A204.1 (cell line): ENCODE measurements around the gene IGHMBP2.
"Not testable (repeated sequence)": the region's sequence is repeated elsewhere in the genome, so short reads cannot be mapped to it uniquely, and the experiment has no call there.

Source experiments
- FAIRE-seq: peaks from 2 replicates; lab custom pipeline; 2012; peaks lifted over from hg19 to GRCh38; lab: Jason Lieb, UNC

IGHMBP2 gene

DNA sequence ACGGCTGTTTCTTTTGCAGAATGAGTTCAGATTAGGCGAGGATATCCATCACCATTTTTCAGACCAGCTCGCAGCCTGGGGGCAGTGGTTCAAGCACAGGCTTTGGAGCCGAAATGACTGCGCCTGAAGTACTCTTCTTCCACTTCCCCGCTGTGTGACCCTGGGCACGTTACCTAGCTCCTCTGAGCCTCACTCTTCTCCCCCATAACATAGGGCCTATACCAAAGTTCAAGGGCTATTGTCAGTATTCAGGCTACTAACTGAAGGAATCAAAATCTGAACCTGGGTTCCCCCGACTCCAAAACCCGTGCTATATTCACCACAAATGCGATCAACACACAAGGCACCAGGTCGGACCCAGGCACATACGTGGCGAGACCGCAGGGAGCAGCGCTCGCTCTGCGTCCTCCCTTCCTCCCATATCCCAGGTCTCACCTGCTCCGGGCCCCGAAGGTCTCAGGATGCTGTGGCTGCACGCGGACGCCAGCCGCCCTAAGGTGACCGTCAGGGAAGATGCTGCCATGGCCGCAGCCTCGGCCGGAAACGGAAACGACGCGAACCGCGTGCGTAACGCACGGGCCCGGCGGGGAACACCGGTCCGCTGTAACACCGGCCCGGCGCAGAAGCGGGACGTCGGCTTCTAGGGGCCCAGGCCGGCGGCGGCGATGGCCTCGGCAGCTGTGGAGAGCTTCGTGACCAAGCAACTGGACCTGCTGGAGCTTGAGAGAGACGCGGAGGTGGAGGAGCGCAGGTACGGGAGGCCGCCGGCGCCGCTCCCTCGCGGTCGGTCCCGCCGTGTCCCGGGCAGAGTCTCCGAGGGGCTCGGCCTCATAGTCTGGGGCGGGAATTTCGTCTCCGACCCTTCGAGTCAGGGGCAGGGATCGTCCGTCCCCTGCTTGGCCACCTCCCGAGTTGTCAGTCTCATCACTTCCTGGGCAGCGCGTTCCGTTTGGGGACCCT, at the start of gene IGHMBP2, which contains the start of gene MRPL21:
Gene IGHMBP2 (plus strand): TSS at position 604 of the 960 bp plus-strand sequence. CDS start 62 bp downstream, at position 666.
Gene MRPL21 (minus strand): TSS at position 545 of the 960 bp plus-strand sequence. CDS start 22 bp downstream, at position 523.
- FAIRE-seq, result no peak

DNA sequence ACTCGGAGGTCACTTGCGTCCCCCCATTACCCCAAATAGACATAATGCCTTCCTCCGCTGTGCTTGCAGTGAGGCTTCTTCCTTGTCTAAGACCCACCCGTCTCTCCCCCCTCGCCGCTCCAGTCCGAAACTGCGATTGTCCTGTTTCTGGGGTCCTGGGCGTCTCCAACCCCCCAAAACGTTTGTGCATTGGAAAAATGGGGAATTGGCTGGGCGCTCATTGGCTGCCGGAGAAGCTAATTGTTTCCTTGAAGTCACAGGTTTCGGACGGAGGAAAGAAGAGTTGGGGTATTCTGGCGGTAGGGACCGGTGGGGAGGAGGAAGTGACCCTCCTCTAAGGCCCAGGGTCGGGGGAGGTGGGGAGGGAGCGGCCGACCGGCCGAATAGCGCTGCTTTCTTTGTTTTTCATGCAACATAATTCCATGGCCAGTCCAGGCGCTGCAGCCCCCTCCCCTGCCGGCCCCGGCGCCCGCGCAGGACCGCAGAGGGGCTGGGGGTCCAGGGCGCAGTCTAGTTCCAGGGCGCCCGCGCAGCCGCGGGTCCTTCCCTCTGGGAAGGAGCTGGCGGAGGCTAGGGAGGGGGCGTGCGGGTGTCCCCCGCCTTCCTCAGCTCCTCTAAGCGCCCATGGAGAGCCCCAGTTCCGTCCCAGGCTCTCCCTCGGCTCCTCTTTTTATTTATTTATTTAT, 49.3 kb upstream of the IGHMBP2 start:
- FAIRE-seq, result no peak

DNA sequence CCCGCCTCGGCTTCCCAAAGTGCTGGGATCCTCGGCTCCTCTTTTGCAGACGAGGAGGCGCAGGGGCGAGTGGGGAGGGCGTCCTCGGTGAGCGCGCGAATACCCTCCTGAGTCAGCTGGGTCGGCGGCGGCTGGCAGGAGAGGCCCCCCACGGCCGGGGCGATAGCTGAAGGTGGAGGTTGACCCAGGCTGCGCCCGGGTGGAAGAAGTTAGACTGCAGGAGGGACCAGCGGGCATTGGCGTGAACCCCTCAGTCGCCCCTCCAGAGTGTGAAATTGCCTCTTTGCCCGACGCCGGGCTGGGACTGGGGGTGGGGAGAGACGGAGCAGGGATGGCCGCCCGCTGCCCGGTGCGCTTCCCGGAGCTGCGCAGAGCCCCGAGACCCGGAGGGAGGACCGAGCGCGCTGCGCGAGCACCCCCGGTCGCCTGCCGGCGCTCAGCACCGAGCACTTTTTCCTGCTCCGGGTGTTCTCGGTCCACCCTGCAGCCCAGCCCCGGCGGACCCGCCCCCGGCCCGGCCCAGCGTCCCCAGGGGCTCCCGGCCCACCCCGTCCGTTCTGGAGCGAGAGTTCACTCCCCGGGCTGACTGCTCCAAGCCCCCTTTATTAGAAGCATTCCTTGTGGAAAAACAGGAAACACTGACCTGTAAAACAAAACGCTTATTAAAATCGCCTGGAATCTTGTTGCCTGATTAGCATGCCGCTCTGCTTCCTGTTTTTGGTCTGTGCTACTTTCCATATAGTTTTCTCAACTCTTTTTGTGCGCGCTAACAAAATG, 48.3 kb upstream of the IGHMBP2 start:
- FAIRE-seq, result no peak

DNA sequence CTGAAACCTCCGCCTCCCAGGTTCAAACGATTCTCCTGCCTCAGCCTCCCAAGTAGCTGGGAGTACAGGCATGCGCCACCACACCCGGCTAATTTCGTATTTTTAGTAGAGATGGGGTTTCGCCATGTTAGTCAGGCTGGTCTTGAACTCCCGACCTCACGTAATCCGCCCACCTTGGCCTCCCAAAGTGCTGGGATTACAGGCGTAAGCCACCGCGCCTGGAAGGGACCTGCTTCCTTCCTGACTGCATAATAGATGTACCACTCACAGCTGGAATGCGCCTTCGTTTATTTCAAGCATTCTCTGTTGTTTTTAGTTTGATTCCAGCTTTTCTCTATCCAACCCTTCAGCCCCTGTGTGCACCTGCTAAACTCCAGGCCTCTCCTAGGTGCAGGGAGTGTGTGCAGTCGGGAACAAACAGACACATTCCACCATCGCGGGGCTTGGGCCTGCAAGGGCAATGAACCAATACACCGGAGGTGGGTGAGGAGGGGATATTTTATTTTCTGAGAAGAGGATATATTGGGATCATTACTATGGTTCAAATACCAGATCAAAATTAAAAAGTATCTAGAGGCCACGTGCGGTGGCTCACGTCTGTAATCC, 47.2 kb upstream of the IGHMBP2 start:
- not testable (repeated sequence) for FAIRE-seq

DNA sequence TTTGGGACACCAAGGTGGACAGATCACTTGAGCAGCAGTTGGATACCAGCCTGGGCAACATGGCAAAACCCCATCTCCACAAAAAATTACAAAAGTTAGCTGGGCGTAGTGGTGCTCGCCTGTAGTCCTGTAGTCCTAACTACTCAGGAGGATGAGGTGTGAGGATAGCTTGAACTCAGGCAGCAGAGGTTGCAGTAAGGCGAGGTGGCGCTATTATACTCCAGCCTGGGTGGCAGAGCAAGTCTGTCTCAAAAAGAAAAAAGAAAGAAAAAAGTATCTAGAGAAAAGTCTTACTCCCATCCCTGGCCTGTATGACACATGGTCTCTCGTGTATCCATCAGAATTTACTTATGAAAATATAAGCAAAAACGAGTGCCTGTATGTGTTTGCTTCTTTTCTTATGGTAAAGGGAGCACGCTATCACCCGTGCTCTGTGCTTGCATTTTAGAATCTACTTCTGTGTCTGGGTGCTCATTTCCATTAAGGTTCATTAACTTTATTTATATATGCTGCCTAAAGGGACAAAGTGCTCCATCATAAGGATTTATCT, 46.6 kb upstream of the IGHMBP2 start:
- no peak for FAIRE-seq

DNA sequence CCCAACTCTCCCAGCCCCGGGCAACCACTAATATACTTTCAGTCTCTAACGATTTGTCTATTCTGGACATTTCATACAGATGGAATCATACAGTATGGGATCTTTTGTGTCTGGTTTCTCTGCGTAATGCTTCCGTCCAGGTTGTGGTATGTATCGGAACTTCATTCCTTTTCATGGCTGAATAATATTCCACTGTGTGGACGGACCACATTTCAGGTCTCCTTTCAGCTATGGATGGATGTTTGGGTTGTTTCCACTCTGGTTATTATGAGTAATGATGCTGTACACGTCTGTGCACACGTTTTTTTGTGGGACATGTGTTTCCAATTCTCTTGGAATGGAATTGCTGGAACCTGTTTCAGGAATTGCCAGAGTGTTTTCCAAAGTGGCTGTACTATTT, 44.6 kb upstream of the IGHMBP2 start:
- no peak for FAIRE-seq

DNA sequence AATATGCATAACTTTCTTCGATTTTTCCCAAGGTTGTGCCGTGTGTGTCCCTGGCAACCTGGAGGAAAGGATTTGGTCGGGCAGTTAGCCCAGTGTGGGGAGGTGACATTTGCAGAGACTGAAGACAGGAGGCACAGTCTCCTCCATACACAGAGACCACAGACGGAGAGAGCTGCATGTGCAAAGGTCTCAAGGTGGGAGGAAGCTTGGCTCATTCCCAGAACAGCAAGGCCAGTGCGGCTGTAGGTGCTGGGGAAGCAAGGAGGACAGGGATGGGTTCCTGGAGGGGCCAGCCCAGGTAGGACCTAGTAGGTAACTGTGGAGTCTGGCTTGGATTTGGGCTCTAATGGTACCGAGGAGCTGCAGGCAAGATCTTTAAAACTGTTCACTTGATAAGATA, 41.3 kb upstream of the IGHMBP2 start:
- FAIRE-seq, result no peak

DNA sequence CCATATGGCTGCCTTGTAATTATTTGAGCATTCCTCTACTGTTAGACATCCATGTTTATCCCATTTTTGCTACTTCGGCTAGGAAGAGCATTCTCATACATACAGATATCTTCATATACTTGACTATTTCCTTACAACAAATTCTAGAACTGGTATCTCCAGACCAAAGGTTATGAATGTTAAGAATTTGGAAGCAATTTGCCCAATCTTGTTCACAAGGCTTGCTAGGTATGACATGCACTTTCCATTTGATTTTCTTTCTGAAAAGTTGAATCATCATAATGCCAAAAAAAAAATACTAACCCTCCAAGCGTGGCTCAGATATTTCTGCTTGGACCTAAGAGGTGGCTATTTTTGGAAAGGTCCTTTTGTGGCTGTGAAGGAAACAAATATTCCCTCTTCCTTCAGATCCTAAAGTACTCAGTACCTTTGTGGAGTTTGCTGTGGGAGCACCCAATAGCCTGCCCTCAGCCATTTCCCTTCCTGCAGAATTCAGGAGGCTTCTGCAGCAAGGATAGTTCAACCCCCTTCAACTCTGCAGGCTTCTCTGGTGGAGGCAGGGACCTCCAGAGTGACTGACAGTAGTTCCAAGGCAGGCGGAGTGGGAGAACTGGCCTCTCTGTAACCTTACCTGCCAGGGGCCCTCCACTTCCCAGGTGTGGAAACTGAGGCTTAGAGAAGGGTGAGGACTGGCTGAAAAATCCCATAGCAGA, 40.0 kb upstream of the IGHMBP2 start:
- no peak for FAIRE-seq

DNA sequence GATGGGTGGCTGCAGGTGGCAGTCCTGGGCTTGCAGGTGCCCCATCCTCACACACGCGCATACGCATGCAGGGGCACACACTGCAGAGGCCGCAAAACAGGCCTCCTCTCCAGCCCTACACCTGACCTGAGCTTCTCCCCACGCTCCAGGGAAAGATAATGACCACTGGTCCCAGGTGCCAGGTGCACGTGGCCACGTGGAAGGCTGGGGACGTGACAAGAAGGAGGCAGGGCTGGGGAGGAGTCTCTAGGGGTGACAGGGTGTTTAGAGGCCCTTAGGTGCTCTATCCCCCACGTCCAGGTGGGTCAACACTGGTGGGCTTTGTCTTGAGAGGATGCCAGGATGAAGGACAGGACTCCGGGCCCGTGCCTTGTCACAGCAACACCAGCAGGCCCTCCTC, 38.5 kb upstream of the IGHMBP2 start:
- no peak for FAIRE-seq

DNA sequence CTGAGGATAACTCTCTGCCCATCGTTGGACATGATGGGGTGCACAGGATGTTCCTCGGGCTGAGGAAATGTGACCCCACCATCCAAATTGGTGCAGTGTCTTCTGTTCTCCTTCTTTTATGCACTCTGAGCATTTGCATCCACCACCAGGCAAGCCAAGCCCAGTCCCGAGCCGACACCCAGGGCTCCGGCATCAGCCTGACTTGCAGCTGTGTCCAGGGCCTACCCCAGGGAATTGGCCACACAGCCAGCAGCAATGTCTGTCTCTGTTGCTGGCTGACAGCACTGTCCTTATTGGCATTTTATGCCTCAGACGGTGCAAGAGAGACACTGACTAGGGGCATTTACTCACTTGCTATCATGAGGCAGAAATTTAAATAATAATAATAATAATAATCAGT, 36.6 kb upstream of the IGHMBP2 start:
- no peak for FAIRE-seq

DNA sequence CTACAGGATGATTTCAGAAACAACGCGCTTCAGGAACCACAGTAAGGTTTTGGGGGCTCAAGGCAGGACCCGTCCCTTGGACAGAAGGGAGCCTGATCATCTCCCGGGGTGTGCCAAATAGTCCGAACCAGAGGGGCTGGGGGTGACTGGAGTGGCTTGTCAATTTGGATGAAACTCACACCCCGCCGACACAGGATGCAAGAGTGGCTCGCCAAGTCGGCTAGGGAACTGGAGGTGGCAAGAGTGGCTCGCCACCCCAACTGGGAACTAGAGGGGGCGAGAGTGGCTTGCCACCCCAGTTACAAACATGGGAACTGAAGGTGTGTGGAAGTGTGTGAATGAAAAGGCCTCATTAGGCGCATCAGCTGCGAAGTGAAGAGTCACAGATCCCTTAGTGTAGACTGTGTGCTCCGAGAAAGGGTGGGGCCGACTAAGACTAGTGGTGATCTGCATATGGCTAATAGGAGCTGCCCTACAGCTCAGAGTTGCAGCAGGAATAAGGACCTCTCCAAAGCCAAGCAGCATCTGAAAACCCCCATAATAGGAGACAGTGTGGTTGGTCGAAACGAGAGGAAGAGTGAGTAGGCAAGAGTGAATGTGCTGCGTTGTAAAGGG, 35.4 kb upstream of the IGHMBP2 start:
- no peak for FAIRE-seq

DNA sequence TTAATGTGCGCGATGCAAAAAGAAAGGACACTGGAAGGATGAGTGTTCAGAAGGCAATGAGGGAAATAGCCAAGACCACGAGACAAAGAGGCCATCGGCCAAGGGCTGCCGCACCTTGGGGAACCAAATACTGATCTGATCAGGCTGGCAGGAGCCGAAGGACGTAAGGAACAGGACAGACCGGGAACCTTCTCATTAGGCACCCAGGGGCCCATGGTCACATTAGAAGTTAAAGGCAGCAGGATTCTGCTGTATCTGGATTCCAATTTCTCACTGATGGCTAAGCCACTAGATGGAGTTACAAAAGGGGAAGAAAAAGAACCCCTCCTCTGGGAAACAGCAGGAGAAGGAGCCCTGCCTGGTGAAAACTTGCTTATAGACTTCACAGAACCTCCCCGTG, 33.2 kb upstream of the IGHMBP2 start:
- no peak for FAIRE-seq

DNA sequence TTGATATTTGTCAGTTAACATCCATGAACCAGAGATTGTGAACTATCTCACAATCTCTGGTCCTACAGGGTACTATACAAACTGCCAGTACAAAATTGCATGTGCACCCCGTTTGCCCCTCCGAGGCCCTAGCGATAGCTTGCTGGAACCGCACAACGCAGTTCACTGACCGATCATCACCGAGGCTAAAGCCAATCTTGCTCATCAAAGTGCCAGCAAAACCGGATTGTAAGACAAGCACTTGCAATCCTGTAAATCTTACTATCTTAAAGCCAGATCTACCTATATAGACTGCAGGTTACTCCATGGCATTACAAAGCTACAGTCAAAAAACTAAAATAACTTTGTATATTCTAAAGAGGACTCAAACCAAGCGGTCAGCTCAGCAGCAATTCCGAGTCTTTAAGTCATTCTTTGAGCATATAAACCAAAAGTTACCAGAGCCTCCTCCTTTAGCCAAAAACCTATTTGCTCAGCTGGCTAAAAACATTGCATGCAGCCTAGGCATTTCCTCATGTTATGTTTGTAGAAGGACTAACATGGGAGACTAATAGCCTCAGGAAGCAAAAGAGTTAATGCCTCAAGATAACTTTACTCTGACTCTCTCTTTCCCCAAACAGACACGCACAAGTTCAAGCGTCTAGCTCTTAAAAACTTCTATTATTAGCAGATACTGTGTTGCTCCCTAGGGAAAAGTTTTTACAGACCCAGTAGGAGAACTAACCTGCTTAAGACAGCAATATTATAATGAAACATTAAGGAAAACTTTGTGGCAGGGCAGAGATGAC, 31.3 kb upstream of the IGHMBP2 start:
- FAIRE-seq, result no peak

DNA sequence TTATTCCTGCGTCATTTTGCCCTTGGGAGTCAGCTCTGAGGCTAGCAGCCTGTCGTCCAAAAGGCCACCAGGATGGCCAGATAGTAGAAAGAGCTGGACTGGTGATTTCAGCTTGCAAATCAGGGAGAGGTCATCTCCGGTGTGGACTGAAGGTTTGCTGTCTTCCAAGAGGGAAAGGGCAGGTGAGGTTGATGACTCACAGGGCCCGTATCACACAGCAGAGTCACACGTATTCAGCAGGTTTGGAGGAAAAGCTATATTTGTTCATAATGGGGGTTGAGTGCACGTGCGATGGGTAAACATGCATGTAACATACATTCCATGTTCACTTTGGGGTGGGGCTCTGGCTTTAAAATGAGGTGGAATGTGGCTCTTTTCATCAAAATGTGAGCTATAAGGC, 25.7 kb upstream of the IGHMBP2 start:
- FAIRE-seq, result no peak

DNA sequence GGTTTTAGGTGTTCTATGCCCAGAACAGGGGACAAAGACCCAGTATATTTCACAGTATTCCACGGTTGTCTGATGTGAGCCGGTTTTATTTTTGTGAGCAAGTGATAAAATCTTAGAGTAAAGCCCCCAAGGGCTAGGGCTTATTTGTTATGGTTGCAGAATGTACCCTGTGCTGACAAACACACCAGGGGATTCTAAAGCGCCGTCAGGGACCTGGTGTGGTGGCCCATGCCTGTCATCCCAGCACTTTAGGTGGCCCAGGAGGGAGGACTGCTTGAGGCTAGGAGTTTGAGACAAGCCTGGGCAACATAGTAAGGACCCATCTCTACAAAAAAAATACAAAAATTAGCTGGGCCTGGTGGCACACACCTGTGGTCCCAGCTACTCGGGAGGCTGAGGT, 22.8 kb upstream of the IGHMBP2 start:
- no peak for FAIRE-seq

DNA sequence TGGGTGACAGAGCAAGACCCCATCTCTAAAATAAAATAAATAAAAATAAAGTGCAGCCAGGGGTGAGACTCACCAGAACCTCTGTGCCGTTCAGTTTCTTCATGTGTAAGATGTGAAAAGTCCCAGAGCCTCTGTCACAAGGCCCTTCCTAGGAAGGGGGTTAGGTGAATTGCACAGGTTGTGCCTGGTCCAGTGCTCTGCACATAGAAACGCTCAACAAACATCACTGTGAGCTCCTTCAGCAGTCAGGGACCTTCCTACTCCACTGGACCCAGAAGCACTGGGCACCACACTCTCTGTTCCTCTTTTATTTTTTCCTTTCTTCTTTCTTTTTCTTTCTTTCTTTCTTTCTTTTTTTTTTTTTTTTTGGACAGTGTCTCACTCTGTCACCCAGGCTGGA, 22.4 kb upstream of the IGHMBP2 start:
- no peak for FAIRE-seq

DNA sequence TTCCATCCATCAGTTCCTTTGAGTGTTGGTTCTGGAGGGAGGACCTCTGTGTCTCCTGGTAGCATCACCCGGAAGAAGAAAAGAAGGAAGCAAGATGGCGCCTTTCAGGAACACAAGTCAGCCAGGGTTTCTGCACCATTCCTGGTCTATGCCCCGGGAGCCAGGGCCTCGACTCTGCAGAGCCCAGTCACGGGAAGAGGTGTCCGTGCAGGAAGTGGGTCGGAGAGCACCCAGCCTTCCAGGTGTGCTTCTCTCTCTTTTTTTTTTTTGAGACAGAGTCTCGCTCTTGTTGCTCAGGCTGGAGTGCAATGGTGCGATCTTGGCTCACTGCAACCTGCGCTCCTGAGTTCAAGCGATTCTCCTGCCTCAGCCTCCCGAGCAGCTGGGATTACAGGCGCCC, 21.3 kb upstream of the IGHMBP2 start:
- FAIRE-seq, result no peak

DNA sequence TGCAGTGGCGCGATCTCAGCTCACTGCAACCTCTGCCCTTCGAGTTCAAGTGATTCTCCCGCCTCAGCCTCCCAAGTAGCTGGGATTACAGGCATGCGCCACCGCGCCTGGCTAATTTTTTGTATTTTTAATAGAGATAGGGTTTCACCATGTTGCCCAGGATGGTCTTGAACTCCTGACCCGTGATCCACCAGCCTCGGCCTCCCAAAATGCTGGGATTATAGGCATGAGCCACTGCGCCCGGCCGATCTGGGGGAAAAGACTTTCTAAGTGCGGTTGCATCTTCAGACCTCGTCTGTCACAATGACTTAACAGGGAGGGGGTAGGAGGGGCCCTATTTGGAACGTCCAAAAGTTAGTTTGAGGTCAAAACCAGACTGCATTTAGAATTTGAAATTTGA, 18.9 kb upstream of the IGHMBP2 start:
- FAIRE-seq, result not testable (repeated sequence)

DNA sequence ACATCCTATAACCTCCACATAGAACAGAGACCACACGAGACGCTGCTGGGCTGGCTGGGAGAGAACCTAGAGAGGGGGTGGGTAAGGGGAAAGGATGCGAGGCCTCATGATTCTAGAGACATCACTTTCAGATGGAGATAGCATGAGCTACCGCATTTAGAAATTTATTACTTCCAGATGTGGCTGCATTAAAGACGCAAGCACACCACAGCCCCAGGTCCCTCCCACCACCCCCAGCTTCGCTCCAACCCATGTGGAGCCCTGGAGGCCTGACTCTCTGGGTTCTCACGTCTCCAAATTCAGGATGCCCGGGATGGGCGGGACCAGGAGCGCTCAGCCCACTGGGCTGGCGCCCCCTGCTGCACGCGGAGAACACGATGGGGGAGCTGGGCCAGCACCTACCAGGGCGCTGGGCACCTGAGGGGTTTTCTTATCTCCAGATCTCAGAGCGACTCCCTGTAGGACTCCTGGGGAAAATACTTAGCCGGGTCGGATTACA, 13.7 kb upstream of the IGHMBP2 start:
- FAIRE-seq, result no peak
